Activated CD4-positive, alpha-beta T cell treated with anti-CD3 and anti-CD28 coated beads, Interleukin-2, Interleukin-6, amounts not matched to agents 100 ng/mL and 50 ng/mL, durations not matched to agents 16 hours and 8 hours (primary cell): ENCODE data around the gene SRSF4.

ENCODE experiments used
- DNase-seq: peaks from one replicate; pipeline ENCODE4 v3.0.0-alpha.2; 2020

Gene SRSF4

DNA sequence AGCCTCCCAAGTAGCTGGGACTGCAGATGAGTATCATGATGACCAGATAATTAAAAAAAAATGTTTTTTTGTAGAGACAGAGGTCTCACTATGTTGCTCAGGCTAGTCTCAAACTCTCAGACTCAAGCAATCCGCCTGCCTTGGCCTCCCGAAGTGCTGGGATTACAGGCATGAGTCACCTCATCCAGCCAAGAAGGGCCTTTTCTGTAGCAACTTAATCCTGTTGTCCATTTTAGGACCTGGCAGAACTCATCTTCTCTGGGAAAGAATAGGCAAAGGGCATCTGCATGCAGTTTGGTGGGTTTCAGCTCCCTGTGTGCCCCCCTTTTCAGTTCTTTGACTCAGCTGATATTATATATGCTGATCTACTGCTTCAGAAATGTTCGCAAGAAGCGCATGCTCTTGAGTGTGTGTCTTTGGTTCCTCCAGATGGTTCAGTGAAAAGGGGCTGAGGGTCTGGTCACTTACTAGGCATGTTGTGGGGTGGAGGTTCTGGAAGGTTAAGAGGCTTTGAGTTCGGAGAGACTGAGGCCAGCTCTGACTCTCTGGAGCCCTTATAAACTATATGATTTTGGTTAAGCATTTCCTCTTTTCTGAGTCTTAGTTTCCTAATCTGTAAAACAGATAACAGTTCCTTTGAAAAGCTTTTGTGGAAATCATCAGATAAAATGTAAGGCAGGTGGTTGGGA, 19.4 kb upstream of the SRSF4 start:
- no peak for DNase-seq

DNA sequence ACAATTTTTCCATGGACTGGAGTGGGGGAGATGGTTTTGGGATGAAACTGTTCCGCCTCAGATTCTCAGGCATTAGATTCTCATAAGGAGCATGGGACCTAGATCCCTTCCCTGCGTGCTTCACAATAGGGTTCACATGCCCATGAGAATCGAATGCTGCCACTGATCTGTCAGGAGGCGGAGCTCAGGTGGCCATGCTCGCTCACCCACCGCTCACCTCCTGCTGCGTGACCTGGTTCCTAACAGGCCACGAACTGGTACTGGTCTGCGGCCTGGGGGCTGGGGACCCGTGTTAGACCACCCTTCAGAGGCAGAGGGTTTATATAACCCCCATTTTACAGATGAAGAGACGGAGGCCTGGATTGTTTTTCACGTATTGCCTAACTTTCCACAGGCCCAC, 16.3 kb upstream of the SRSF4 start:
- DNase-seq = no peak

DNA sequence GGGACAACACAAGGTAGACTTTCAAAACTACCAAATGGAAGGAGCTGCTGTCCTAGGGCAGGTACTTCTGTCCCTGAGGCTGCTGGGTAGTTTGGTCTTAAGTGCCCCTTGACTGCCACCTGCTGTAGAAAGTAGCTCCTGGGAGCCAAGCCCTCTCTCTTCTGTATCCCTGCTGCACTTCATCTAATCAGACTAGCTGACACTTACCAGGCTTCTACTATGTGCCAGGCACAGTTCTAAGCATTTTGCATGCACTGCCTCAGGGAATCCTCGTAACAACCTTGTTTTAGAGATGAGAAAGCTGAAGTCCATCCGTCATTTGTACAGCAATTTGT, 15.9 kb upstream of the SRSF4 start:
- DNase-seq = peak; percentile 38

DNA sequence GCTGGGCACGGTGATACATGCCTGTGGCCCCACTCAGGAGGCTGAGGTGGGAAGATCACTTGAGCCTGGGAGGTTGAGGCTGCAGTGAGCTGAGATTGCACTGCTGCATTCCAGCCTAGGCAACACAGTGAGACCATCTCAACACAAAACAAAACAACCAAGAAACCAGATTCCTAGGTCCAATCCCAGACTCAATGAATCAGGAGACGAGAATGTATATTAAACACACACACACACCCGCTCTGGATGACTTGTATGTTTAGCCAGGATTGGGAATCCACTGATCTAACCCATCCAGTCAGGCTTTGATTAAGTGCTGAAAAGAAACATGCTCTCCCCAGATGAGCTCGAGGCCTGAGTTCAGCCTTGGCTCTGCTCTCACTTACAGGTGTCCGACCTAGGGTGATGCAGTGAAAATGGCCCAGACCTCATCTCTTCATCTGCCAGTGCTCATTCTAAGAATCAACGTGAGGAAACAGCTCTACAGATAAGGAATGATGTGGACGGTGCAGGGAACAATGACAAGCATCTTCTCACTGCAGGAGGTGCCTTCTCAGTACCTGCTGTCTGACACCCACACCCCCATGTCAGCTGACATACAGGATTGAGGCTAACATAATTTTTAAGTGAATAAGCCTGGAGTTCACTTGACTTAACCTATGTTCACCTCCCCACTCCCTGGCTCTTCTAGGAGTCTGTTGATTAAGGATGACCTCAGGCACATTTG, 15.3 kb upstream of the SRSF4 start:
- DNase-seq = no peak

DNA sequence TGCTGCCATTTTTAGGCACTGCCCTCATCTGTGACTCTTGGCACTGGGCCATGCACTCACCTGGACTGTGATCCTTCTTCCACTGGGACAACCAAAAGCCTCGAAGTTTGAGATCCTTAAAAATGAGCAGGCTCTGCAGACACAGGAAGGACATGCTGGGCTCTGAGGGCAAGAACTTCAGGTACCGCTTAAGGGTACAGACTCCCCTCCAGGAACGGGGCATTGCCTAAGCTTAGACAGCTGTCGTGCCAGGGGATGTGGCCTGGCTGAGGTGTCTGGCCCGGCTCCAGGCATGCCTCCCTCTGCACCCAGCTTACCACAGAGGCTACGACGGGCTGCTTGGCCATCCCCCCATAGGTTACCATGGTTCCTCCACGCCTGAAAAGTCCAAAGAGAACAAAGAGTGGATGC, 14.2 kb upstream of the SRSF4 start:
- no peak for DNase-seq

DNA sequence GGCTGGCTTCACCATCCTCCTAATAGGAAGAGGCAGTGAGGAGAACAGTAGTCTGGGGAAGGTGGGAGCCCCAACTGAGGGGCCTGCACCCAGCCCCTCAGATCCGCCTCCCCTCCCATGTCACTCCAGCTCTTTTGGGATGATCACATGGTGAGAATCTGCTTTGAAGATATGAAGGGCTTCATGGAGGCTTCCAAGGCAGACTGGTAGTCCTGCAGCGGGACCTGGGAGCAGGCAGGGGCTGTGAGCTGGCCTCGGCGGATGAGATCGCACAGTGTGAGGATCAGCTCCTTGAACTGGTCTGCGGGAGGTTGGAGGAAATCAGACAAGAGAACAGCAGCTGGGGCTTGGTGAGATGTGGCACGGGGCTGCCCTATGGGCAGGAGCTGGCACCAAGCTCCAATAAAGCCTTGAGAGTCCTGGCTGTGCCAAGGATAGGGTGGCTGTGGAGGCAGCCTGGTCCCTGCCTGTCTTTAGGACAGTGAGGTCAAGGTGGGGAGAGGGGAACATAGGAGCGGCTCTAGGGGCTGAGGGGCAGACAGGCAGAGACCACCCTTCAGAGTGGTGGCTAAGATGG, 12.3 kb upstream of the SRSF4 start:
- no peak for DNase-seq

DNA sequence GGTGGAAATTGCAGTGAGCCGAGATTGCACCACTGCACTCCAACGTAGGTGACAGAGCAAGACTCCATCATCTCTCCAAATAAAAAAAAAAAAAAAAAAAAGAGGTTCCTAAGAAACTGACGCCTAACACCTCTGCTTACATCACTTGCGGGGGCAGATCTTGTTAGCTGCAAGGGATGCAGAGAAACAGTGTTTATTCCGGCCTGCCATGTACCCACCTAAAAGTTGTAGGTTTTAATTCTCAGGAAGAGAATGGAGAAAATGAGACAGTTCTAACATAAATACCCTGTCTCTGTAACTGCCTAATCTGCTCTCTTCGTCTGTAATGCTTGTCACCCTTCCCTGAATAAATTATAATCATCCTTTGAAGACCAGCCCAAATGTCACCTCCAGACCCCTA, 9.0 kb upstream of the SRSF4 start:
- DNase-seq = no peak

DNA sequence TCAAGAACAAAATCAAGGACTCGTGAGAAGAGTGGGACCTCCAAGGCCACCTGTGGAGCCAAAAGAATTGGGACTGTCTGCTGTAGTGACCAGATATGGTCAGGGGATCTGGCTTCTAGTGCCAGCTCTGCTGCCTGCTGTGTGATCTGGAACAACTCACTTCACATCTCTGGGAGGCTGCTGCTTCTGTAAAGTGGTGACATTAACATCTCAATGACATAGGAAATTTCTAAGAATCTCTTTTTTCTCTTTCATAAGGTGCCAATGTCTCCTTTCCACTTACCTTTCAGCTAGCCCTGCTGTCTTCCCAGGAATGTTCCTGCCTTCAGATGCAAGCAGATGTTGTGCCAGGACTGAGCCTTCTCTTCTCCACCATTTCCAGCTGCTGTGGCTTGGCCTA, 5.0 kb upstream of the SRSF4 start:
- no peak for DNase-seq

DNA sequence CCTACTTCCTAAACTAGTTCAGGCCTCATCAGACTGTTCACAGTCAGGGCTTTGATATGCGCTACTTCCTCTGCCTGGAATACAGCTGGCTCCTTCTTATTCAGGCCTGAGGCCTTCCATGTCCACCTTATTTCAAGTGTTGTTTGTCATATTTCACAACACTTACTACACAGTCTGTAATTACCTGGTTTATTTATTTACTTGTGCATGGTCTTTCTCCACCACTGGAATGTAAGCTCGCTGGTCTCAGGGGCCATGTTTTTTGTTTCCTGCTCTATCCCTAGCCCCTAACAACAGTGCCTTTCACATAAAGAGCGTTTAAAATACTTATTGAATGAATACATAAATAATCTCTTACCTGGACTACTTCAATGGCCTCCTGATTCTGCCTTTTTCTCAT, 4.6 kb upstream of the SRSF4 start:
- no peak for DNase-seq

DNA sequence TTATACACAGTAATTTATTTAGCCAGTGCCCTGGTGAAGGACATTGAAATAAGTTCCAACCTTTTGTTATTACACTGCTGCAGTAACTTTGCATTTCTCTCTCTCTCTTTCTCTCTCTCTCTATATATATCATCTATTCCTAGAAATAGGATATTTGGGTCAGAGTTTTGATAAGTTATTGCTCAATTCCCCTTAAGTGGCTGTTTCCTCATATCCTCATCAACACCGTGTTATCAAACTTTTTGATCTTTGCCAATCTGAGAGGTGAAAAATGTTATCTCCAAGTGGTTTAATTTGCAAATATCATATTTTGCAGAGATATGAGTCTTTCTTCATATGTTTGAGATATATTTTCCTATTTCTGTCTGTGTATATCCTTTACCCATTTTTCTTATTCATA, 1.6 kb upstream of the SRSF4 start:
- DNase-seq = no peak

DNA sequence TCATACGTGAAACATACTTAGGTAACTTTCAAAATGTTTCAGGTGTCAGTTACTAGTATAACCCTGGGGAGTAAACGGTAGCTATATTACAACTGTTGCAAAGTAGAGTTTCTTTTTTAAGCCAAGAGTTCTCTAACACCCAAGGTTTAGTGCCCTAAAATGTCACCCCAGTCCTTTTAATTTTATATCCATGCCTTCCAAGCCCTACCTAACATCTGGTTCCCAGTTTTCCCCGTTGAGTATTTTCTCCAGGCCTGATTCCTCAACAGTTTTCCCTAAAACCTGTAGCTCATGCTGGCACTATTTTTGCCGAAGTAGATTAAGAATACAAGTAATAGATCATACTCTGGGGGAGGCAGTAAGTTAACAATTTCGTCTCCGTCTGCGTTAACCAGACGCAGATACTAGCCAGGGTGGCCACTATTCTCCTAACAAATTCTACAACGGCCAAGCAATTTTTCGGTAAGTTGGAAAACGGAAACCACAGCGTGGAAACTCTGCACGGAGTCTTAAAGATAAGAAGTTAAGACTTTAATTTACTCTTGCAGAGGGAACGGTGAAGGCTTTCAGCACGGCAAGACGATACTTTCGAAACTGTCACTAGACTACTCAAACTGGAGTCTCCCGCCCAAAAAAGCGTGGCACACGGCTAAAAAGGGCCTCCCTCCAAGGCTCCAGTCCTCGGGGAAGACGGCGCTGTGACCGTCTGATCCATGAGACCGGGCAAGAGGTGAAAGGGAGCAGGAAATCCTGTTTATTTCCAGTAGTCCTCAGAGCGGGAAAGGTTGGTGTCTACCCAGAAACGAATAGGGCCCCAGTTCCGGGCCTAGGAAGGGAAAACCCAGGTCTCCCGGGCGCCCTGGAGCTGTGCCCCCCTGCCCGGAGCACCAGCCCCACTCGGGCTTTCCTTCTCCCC, 945 bp downstream of the SRSF4 start:
- peak; percentile 46 for DNase-seq

DNA sequence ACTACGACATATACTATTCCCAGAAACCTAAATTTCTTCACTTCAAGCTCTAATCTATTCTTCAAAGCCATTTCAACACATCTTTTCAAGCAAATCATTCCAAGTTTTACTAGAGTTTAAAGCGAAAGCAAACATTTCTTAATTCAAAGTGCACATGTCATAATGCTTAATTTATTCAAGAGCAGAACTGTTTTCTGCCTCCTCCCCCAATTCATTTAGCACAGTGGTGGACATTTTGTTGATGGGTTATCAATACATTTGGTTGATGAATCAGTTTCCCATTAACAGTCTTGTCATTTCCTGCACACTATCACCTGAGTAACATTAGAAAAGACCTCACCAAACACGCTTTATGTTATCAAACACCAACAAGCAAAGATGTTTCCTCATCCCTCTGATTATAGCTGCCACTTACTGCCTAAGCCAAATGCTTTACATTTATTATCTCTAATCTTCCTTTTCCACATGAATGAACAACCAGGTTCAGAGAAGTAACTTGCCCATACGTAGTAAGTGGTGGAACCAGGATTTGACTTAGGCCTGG, 2.0 kb downstream of the SRSF4 start:
- peak; percentile 31 for DNase-seq

DNA sequence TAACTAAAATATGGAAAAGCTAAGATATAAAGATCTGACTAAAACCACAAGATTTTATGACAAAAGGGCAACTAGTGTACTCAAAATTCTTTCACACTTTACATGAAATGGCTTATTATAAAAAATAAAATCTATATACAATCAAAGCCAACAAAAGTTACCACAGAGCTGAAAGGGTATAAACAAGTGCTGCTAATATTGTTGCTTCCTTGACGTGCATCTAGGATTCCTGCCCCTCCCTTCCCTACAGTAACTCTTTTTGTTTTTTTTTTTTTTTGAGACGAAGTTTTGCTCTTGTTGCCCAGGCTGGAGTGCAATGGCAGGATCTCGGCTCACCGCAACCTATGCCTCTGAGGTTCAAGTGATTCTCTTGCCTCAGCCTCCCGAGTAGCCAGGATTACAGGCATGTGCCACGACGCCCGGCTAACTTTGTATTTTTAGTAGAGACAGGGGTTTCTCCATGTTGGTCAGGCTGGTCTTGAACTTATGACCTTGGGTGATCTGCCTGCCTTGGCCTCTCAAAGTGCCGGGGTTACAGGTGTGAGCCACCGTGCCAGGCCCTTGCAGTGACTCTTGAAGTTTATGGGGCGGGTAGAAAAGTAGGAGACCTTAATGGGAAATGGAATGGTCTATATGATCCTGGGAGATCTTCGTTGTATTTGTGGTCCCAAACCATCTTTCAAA, 4.5 kb downstream of the SRSF4 start:
- no peak for DNase-seq

DNA sequence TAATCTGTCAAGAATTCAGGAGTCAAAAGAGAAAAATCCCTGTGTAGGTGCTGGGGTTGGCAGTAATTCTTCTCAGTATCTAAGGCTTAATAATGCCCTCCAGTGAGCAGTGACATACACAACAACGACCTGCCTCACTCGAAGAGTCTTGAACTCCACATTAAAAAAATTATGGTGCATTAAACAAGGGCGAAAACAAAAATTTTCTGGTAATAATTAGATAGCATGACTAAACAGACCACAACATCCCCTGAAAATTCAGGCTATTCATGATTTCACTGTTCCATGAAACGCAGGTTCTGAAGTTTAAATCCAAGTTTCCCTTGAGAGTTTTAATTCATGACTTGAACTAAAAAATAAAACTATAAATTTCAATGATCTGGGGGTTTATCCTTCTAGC, 5.1 kb downstream of the SRSF4 start:
- no peak for DNase-seq

DNA sequence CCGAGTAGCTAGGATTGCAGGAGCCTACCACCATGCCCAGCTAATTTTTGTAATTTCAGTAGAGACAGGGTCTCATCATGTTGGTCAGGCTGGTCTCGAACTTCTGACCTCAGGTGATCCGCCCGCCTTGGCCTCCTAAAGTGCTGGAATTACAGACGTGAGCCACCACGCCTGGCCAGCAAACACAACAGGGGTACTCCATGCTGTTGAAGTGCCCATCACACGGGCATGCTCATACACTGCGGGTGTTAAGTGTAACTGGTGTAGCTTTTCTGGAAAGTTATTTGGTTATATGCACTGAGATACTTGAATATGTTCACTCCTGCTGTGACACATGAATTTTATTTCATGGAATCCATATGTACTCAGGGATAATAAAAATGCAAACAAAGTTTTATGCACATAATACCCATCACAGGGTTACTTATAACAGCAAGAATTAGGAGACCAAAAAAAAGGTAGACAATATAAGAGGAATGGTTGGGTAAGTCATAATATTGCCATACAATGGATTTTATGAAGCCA, 9.2 kb downstream of the SRSF4 start:
- no peak for DNase-seq

DNA sequence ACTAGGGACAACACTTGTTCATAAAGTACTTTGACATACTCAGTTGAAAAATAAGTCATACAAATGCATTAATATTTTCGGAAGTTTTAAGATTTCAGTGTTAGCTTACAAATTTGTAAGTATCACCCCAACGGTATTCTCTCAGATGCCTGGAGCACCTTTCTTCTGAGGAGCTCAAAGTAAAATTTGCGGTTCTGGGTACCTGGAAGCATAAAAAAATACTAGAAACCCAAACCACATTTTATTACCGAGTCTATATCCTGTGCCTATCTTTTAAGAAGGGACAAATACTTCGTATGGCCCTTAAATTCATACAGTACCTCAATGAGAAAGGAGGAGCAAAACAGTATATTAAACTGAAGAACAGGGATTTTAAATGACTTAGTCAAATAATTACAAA, 10.2 kb downstream of the SRSF4 start:
- no peak for DNase-seq

DNA sequence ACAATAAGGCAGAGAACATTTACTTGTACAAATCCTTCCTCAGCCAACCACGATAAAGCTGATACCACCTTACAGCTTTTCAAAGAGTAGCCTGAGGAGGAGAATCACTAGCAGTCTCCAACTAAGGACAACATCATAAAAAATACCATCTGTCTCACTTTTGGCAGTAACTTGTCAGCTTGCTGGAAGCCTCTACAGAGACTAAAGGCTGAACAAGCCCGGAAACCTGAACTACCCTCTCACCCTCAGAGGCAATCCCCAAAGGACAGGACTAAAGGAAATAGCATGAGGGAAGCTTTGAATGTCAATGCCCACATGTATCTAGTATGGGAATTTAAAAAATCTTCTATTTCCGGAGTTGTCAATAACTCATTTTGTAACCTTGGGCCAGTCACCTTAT, 10.6 kb downstream of the SRSF4 start:
- no peak for DNase-seq

DNA sequence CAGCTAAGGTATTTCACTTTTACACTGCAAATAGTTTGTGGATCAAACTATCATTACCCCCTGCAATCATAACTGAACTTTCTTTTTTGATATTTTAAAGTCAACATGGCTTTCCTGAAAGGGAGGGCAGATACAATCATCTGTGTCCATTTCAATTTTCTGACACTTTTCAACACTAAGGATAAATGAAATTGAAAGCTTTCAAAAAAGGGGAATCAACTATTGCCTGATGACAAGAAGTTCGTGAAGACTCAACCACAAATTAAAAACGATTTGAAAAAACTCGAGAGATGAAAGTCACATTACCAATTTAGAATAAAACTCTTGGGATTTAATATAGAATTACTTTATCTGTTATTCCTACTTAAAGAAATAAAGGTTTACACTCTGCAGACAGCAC, 11.7 kb downstream of the SRSF4 start:
- DNase-seq = no peak

DNA sequence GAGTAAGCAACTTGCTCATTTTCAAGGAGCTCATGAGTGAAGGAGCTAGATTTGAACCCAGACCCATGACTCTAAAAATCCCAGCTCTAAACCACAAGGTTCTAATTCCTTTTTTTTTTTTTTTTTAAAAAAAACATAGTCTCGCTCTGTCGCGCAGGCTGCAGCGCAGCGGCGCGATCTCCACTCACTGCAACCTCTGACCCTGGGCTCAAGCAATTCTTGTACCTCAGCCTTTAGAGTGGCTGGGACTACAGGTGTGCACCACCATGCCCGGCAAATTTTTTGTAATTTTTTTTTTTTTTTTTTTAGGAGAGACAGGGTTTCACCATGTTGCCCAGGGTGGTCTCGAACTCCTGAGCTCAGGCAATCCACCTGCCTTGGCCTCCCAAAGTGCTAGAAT, 13.8 kb downstream of the SRSF4 start:
- no peak for DNase-seq

DNA sequence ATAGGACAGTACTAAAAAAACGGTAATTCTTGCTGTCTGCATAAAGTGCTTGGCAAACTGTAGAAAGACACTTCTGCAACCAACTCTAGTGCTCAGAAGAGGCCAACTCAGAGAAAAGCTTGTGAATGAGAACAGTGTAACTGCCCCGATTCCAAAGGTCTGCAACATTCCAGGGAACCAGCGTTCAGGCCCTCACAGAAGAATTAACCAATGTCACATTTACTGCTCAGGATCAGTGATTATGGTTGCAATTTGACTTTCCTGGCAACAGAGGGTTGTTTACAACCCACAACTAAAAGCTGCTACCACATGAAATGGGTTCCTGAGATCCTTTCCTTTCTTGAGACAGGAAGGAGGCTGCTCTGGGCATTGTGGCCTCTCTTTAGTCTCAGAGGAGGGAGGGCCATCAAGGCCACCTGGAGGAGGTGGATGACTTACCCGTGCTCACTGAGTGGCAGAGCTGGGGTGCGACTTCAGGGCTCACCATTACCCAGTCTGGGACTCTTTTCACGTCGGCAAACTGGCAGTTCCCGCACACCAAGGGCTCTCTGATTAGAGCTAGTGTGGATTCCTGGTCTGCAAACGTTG, 15.3 kb downstream of the SRSF4 start:
- DNase-seq = no peak

DNA sequence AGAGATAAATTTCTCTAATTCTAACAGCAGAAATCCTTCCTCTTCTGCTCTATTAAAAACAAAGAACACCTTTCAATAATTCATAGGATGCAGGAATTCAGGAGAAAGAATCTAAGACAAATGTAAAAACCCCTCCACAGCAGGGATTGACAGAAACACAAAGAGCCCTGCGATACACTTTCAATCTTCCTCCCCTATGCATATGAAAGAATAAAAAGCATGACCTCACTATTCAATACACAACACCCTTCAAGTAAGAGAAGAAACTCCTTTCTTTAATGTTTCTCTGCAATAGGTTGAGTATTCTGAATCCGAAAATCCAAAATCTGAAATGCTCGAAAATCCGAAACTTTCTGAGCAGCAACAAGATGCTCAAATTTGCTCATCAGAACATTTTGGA, 17.1 kb downstream of the SRSF4 start:
- no peak for DNase-seq
